GM21526 (cell line): ENCODE measurements around the gene REXO4.

Experiments used
- ATAC-seq: cut with Tn5 transposase; IDR thresholded peaks from one replicate; pipeline ENCODE4 v1.9.1; 2021; ENCODE audit warnings: moderate library complexity; ENCODE audit not compliant: unreplicated experiment, low FRiP score

Gene REXO4

DNA sequence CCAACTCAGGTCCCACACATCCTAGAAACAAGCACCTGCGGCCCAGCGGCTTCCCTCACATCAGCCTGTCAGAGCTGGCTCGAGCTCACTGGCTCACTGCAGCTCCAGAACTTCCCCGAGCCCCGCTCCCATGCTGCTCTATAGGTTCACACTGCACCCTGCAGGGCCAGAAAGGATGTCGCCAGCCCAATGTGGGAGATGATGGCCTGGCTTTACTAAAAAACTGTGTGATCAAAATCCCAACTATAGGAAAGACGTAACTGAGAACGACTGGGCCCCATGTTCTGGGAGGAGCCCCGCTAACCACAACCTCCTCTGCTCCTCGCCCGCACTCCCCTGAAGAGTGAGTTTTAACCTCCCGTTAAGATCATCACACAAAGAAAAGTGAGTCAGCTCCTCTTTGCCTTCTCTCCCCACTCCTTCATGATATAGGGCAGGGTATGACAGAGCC lies 46.5 kb downstream of the REXO4 start:
- no peak for ATAC-seq

DNA sequence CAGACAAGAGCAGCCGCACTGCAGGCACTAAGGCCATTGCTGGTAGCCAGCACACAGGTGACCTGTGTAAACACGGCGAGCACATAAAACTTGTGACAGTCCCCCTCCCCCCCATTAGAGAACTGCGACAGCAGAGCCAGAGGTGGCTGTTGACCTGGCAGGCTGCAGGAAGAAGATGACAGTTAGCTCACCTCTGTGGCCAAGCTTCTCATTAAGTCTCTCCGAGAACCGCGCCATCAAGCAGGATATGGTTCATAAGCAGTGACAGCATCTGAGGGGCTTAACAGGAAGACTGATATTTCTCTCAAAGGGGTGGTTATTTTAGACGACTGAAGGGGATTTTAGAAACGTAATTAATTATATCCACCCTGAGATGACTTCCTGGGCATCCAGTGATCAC lies 47.1 kb downstream of the REXO4 start:
- no peak for ATAC-seq

DNA sequence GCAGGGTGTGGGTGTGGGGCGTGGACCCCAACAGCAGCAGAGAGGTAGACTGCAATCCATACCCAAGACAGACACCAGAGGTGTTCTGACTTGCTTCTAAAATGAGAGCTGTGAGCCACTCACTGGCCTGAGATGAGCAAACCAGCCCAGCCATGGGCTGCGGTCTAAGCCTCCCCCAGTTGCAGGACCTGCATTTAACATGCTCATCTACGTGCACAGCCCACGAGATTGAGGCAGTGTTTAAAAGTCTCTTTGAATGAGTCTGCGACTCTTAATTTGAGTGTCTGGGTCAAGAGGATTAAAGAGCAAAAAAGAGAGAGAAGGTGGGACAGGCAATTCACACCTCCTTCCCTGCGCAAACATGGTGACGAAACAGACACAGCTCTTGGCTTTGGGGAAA lies 47.9 kb downstream of the REXO4 start:
- ATAC-seq, result no peak

DNA sequence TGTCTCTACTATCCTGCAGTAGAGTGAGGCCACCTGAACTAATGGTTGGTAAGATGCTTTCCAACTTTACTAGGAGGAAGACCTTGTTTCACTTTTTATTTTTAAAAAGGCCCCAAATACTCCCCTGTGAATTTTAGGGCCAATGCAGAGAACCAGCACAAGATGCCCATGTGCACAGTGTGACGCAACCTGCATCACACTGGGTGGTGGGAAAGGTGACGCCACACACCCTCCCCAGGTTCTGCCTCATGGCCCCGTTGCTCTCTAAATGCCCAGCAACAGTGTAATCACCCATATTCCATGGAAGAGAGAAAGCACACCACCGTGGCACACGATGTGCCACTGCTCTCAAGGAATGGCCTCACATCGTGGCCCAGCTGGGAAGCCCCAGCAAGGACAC lies 48.4 kb downstream of the REXO4 start:
- no peak for ATAC-seq

DNA sequence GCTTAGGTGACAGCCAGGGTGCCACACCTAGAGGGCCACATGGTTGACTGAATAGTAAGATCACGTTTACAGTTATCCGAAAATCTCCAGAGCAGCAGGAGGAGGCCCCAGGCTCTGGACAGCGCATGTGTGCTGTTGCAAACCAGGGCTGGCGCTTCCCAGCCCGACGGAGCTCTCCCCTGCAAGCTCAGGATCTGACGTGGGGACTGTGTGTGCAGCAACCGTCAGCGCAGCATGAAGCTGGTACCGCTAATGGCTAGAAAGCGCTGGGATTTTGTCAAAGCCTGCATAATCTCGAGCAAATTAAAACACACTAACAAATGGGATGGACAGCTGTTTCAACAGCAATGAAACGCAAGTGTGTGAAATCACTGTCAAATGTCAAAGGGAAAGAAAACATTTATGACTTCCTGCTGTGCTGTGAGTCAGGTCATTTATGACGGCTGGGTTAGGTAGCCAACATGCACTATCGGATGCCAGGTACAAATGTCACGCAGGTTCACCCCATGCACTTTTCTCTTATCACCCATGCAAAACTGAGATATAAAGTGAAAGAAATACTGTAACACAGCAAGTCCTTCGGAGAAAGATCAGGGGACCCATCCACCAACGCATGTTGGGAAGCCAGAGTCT lies 49.4 kb downstream of the REXO4 start:
- no peak for ATAC-seq

DNA sequence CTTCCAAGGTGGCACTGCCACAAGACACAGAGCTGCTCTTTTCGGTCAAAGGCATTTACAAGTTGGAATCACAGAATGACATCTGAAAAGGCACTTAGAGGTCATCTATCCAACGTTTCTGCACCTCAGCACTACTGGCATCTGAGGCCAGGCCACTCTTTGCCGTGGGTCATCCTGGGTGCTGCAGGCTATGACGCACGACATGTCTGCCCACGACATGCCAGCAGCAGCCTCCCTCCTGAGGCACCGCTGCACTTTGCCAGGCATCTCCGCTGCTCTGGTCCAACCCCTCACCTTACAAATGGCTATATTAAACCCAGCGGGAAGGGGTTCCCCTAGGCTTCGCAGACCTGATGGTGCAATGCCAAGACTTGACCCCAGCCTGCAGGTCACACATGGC lies 50.0 kb downstream of the REXO4 start:
- no peak for ATAC-seq

DNA sequence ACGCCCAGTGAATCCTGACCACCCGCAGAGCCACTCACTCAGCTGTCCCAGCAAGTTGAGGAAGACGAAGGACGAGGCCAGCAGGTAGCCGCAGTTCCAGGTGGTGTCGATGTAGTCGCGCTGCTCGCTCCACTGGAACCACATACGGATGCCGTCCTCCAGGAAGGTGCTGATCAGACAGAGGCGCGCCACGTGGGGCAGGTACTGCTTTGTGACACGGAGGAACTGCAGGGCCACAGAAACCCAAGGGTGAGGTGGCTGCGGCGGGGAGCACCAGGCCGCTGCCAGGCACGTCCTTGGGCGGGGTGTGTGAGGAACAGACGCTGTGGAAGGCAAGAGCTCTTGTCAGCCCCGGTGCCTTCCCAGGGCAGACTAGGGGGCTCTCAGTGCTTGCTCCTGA lies 50.6 kb downstream of the REXO4 start:
- ATAC-seq, result no peak

DNA sequence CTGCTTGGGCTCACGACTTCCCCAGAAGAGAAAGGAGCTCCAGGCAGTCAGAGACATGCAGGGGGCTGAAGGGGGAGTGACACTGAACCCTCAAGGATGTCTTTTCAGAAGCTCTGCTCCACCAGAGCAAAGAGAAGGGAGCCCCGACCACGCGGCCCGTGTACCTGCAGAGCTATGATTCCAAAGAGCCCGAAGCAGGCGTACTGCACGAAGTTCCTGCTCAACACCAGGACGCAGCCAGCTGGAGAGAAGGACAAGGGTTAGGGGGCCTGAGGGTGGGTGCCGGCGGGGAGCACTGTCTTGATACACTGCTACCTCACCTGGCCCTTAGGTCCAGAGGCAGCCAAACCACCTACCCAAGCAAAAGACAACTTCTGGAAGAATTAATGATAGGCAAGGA lies 51.4 kb downstream of the REXO4 start:
- no peak for ATAC-seq

DNA sequence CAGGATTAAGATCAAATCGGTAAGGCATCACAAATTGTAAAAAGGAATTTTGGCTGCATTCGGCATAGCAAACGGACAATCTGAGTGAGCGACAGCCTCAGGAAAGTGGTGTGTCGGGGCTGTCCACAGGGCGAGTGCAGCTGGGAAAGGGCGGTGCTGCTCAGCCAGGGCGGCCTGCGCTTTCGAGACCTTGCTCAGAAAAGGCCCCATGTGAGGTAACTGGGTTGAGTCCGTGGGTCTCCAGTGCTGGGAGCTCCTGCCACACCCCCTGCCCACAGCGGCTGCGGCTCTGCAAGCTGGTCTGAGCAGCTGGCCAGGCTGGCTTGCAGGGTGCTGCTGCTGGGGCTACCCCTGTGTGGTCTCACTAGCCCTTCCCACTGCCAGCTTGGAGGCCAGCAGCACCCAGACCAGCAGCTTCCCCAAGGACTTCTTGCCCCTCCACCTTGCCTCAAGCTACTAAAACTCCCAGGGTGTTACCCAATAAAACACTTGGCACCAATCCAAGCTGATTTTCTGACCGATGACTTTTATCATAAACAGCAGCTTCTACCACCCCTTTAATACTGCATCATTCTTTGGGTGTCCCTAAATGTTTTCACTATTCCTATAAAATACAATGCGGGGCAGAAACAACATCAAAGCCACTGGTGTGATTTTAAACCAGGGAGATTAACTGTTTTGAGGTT lies 55.3 kb downstream of the REXO4 start:
- no peak for ATAC-seq

DNA sequence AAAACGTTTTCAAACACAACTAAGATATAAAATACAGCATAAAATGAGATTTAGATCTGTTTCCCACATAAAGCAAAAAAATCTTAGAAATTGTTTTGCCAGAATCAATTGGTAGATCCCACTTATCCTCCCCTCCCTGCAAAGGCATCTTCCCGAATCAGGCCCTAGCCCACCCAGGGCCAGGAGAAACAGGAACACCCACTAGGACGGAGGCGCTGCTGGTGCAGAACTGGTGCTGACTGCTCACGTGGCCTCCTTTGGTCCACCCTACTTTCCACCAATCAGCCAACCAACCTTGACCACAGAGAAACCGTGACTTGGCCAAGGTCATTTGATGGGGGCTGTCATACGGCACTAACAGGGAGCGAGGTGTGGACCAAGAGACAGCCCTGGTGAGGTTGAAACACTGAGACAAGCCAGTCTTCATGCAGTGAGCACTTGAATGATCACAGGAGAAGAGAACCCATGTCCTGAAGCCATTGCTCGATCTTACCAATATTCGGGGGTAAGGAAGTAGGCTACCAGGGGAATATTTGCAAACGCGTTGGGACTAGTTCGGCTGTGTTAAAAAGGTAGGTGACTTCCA lies 56.2 kb downstream of the REXO4 start:
- ATAC-seq, result no peak

DNA sequence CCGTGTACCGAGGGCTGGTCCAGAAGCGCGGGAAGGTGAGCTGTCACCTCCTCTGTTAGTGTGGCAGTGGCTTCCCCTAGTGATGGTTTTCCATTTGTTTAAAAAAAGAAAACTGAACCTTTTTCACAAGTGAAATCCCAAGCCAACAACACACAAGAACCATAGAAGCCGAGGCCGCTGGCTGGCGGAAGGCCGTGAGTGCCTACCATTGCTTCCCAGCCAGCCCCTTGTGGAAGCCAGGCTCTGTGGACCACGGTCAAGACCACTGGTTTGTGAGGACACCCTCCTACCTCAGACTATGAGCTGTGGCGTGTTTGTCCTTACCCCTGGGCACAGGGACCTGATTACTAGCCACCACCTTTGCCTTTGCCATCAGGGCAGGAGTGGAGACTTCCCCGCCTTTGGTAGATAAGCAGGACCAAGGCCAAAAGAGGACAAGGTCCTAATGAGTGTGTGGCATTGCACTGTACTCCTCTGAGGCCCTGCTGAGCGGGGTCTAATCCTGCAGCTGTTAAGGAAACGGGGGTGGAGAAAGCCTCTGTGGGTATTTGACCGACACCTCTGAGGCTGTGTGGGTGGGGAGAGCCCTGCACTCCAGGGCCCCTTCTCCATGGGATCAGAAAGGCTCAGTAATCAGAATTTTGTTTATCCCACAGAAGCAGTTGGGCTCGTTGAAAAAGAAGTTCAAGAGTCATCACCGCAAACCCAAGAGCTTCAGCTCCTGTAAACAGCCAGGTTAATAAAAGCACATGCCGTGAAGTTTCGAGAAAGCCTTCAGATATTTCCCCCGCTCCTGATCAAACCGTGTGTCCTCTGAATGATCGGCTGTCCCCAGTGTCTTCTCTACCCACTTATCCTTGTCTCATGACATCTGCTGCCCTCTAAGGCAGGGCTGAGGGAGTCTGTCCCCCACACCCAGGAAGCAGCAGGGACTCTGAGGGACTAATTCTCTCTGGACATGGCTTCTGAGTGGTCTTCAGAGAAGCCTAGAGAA lies 57.1 kb downstream of the REXO4 start:
- ATAC-seq, result no peak

DNA sequence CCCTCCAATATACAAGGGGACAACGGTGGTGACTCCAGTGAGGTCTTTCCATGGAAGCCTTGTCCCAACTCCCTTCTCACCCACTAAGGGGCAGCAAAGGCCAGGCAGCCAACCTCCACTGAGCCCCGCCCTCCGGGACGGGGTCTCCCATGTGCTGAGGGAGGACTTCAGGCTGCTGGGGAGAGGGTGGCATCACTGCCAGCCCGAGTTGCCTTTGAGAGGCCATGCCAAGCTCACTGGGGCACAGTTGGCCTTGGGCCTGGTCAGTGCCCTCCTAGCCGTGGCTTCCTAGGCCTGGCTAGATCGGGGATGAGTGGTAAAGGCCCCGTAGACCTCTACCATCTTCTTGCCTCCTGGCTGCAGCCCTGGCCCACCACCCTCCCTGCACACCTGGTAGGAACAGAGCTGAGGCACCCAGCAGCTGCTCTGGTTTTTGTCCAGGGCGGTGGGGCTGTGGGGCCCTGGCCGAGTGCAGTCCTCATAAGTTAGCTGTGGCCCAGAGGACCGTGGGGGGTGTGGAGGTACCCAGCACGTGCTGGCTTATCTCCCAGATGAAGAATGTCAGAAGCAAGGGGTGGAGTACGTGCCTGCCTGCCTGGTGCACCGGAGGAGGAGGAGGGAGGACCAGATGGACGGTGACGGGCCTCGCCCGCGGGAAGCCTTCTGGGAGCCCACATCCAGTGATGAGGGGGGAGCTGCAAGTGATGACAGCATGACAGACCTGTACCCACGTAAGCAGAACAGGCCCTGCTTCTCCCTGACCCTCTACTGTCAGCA lies 58.2 kb downstream of the REXO4 start:
- no peak for ATAC-seq

DNA sequence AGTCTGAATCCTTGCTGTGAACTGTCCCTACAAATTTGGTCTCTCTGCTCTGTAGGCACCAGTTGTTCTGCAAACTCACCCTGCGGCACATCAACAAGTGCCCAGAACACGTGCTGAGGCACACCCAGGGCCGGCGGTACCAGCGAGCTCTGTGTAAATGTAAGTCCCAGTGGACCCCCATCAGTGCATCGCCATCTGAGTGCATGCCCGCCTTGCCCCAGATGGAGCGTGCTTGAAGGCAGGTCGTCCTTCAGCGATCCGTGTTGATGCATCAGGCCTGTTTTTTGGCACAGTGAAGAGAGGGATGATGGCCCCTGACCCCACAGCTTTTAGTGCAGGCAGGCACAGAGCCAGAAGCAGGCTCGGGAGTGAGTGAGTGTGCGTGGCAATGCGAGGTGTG lies 60.2 kb downstream of the REXO4 start:
- ATAC-seq, result no peak

DNA sequence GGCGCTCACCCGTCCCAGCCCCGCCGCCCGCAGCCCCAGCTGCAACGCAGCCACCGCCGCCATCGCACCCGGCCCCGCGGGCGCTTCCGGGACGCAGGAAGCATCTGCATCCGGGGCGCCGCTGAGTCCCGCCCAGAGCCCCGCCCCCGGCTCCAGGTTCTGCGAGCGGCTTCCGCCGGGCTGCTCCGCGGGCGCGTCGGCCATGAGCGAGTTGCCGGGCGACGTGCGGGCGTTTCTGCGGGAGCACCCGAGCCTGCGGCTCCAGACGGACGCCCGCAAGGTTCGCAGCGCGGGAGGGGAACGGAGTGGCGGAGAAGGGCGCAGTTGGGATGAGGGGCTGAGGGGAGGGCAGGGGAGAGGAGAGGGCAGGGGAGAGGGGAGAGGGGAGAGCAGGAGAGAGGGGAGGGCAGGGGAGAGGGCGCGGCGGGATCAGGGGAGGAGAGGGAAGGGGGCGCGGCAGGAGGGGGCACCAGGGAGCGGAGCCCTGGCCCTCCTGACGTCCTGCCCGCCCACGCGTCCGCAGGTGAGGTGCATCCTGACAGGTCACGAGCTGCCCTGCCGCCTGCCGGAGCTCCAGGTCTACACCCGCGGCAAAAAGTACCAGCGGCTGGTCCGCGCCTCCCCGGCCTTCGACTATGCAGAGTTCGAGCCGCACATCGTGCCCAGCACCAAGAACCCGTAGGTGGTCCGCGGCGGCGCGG lies 61.3 kb downstream of the REXO4 start, which contains the start of the genes SURF1 and SURF2:
SURF1 (minus strand) TSS at position 97 of the 701 bp plus-strand sequence; CDS start at position 63, 34 bp downstream.
SURF2 (plus strand) TSS at position 160 of the 701 bp plus-strand sequence; CDS start at position 203, 43 bp downstream.
- ATAC-seq, result peak; percentile 39
